Endothelial cell of umbilical vein (primary cell): Measurements from ENCODE around the gene MLYCD. TPM values are rescaled to one million over a fixed set of nuclear protein-coding genes. Genes with fewer than 3 reads are reported as not detected.

Source experiments
- BruUV-seq: library from RNA; stranded (reverse); fragments of 400-500 nt; replicated peaks from 2 replicates; lab custom pipeline; 2021; lab: Mats Ljungman, UMichigan
- CTCF ChIA-PET: fragments of 300-600, 350-600 bp; sonication (Branson Sonifier 250); formaldehyde crosslinking; loops from one replicate; lab custom pipeline; 2021; ENCODE audit warnings: antibody characterized with exemption, inconsistent platforms; lab: Charles Lee
- POLR2A ChIA-PET: fragments of 300-600, 350-600 bp; sonication (Branson Sonifier 250); formaldehyde crosslinking; loops from one replicate; lab custom pipeline; 2021; ENCODE audit warnings: antibody characterized with exemption, inconsistent platforms; lab: Charles Lee
- DNase-seq: peaks from one replicate; pipeline ENCODE4 v3.0.0-alpha.2; 2011; ENCODE audit warnings: low read depth, low spot score
- FAIRE-seq: peaks from 2 replicates; lab custom pipeline; 2011; peaks lifted over from hg19 to GRCh38; lab: Jason Lieb, UNC
- H2AFZ ChIP-seq: 2 replicates; pipeline ENCODE4 v1.6.0; 2012; ENCODE audit warnings: low read depth, low read length, control low read depth, inconsistent platforms
- H3K27ac ChIP-seq: 2 replicates; pipeline ENCODE4 v1.5.1; 2011; ENCODE audit warnings: low read depth, mild to moderate bottlenecking, control low read depth, low read length, moderate library complexity; ENCODE audit not compliant: insufficient read depth
- H3K27me3 ChIP-seq, 2 experiments: 2 replicates each; pipeline versions ENCODE4 v1.6.0 to v1.6.1; 2011; ENCODE audit warnings: low read length in 2 of 2, mixed read lengths in 1 of 2; ENCODE audit not compliant: control insufficient read depth in 2 of 2, insufficient read depth in 2 of 2
- H3K36me3 ChIP-seq, 2 experiments: 2 replicates in 1 of 2; 3 replicates in 1 of 2; pipeline ENCODE4 v1.5.1; 2011; ENCODE audit warnings: low read length in 2 of 2, mild to moderate bottlenecking in 1 of 2, moderate library complexity in 1 of 2; ENCODE audit not compliant: control insufficient read depth in 2 of 2, insufficient read depth in 2 of 2; ENCODE audit errors: extremely low read depth in 1 of 2
- H3K4me1 ChIP-seq: 3 replicates; pipeline ENCODE4 v1.5.1; 2011; ENCODE audit warnings: mild to moderate bottlenecking, low read length; ENCODE audit not compliant: control insufficient read depth, insufficient read depth; ENCODE audit errors: extremely low read depth
- H3K4me2 ChIP-seq: 2 replicates; pipeline ENCODE4 v1.6.1; 2011; ENCODE audit warnings: low read length, control low read depth, mixed read lengths; ENCODE audit not compliant: insufficient read depth
- H3K4me3 ChIP-seq, 3 experiments: fragments of 200-600 bp in 1 of 3; sonication (generic), shearing (Covaris generic) in 1 of 3; replicated peaks in 1 of 3; 2 replicates each; pipeline ENCODE4 v1.5.1; 2011 to 2016; ENCODE audit warnings: control low read depth in 3 of 3, low read length in 3 of 3, mild to moderate bottlenecking in 2 of 3, inconsistent platforms in 1 of 3, low read depth in 1 of 3, moderate library complexity in 1 of 3; ENCODE audit not compliant: insufficient read depth in 1 of 3
- H3K79me2 ChIP-seq: 2 replicates; pipeline ENCODE4 v1.6.0; 2012; ENCODE audit warnings: low read length, inconsistent platforms; ENCODE audit not compliant: control insufficient read depth, insufficient read depth
- H3K9ac ChIP-seq: replicated peaks from 2 replicates; pipeline ENCODE3; 2011; ENCODE audit warnings: low read length, control low read depth; ENCODE audit not compliant: insufficient read depth; ENCODE audit errors: extremely low read depth
- H3K9me1 ChIP-seq: replicated peaks from 3 replicates; pipeline ENCODE4 v1.6.0; 2011; ENCODE audit warnings: mild to moderate bottlenecking, low read length; ENCODE audit not compliant: control insufficient read depth, insufficient read depth; ENCODE audit errors: extremely low read depth
- H3K9me3 ChIP-seq: replicated peaks from 2 replicates; pipeline ENCODE4 v1.5.1; 2012; ENCODE audit warnings: low read length, inconsistent platforms; ENCODE audit not compliant: control insufficient read depth, insufficient read depth
- H4K20me1 ChIP-seq: replicated peaks from 2 replicates; pipeline ENCODE3; 2011; ENCODE audit warnings: mild to moderate bottlenecking, low read length; ENCODE audit not compliant: control insufficient read depth, insufficient read depth; ENCODE audit errors: extremely low read depth
- EZH2 ChIP-seq: IDR thresholded peaks from 2 replicates; pipeline ENCODE4 v1.6.1; 2012; ENCODE audit warnings: borderline replicate concordance, low read depth, mild to moderate bottlenecking, moderate library complexity, low read length, inconsistent platforms; ENCODE audit not compliant: severe bottlenecking
- FOS ChIP-seq: IDR thresholded peaks from 2 replicates; pipeline ENCODE4 v1.6.1; 2011; ENCODE audit warnings: mild to moderate bottlenecking, low read length, moderate library complexity, borderline replicate concordance; ENCODE audit not compliant: insufficient read depth
- GATA2 ChIP-seq: IDR thresholded peaks from 2 replicates; pipeline ENCODE4 v1.7.0; 2011; ENCODE audit warnings: low read depth, mild to moderate bottlenecking, moderate library complexity, mixed read lengths, low read length; ENCODE audit not compliant: insufficient read length, insufficient read depth
- JUN ChIP-seq: IDR thresholded peaks from 2 replicates; pipeline ENCODE4 v1.6.1; 2011; ENCODE audit warnings: borderline replicate concordance, low read depth; ENCODE audit not compliant: insufficient read length, insufficient read depth
- MYC ChIP-seq: IDR thresholded peaks from one replicate; pipeline ENCODE4 v1.6.1; 2011; ENCODE audit warnings: mild to moderate bottlenecking, low read depth, low read length
- POLR2A ChIP-seq: IDR thresholded peaks from 2 replicates; pipeline ENCODE4 v1.6.1; 2012; ENCODE audit warnings: low read depth, mild to moderate bottlenecking, control low read depth, low read length
- POLR2AphosphoS5 ChIP-seq: IDR thresholded peaks from 2 replicates; pipeline ENCODE4 v1.6.1; 2012; ENCODE audit warnings: low read depth, mild to moderate bottlenecking, control low read depth, low read length, moderate library complexity; ENCODE audit not compliant: insufficient read depth
- dilution Hi-C: fragments of 300-500 bp; cut with MboI; formaldehyde crosslinking; loops from one replicate; pipeline ENCODE4 v1.15.0; 2019; ENCODE audit warnings: low sequenced_read_pairs; ENCODE audit not compliant: extremely low pct_ligation_motif_present
- intact Hi-C: fragments of 100-400 bp; cut with micrococcal nuclease; formaldehyde crosslinking; loops from one replicate; pipeline ENCODE4 v1.10.0; 2022
- polyA plus RNA-seq, 4 experiments: library from polyadenylated mRNA; depleted of rRNA in 3 of 4; stranded (reverse) in 3 of 4; unstranded in 1 of 4; fragments of >200 nt; gene quantifications; 2 replicates each; pipeline versions ENCODE4 v1.2.1 to v1.2.3, GENCODE V29; 2011 to 2012; ENCODE audit warnings: missing spikeins in 1 of 4
- total RNA-seq: library from RNA; stranded (reverse); gene quantifications from 2 replicates; pipeline ENCODE4 v1.2.3, GENCODE V29; 2021
- TF ChIP-seq, protein P1 (sequence below): IDR thresholded peaks from 2 replicates; pipeline ENCODE4 v1.6.1; 2011; ENCODE audit not compliant: insufficient read depth, insufficient read length
- TF ChIP-seq, protein P2 (sequence below), 2 donors: IDR thresholded peaks; 1 replicate in 1 of 2; 2 replicates in 1 of 2; pipeline ENCODE4 v1.5.1; 2011; ENCODE audit warnings: low read length in 2 of 2, mild to moderate bottlenecking in 2 of 2, moderate library complexity in 2 of 2, control low read depth in 1 of 2, inconsistent platforms in 1 of 2, low read depth in 1 of 2; ENCODE audit not compliant: insufficient read depth in 1 of 2; ENCODE audit errors: extremely low read depth in 1 of 2

MLYCD gene
- total and polyA plus RNA-seq, 2 donors (not counting 3 experiments of a cell fraction or from before 2014, with no cell fraction given): 2.0 to 3.4 TPM

DNA sequence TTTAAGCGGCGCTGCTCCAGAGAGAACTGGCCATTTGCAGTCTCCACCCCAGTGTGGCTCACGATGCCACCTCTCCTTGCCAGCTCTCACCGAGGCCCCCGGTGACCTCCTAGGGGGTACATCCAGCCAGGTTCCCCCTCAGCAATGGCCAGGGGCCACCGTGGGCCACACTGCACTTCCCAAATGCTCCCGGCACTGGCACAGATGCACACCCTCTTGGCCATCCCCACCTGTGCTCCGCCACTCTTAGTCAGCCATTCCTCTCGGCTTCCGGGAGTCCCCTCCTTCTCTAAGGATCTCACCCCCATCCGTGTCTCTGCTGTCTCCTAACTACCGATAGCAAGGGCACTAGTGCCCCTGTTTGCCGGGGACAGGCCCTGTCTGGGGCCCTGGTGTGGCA is 25.8 kb downstream of the MLYCD start:
- H3K27ac ChIP-seq: no peak overlapping the region
- no peaks in the 10 kb centered on the region for H3K36me3 ChIP-seq
- POLR2A ChIA-PET: no interaction called here
- H2AFZ ChIP-seq: no peak overlapping the region
- CTCF ChIA-PET: interaction anchor here (3.1 kb wide), 1 partner anchor 13 kb away, joined by 14 read pairs; no protein-coding TSS in a partner anchor
- H3K4me3 ChIP-seq: no peak overlapping the region
- no peak for FAIRE-seq
- no peaks in the 10 kb centered on the region for H3K9me1 ChIP-seq
- BruUV-seq: no TSS peak
- no peaks in the 10 kb centered on the region for H3K27me3 ChIP-seq
- H4K20me1 ChIP-seq: no peaks in the 10 kb centered on the region
- dilution Hi-C loops: no loop called here
- H3K4me2 ChIP-seq: no peak overlapping the region
- H3K4me1 ChIP-seq: peaks cover 3% of the 10 kb centered on the region
- no peaks in the 10 kb centered on the region for H3K79me2 ChIP-seq
- no peak for TF ChIP-seq POLR2A
- no peak for TF ChIP-seq FOS
- no peak for TF ChIP-seq EZH2
- TF ChIP-seq POLR2AphosphoS5: no peak
- TF ChIP-seq, protein P1, sequence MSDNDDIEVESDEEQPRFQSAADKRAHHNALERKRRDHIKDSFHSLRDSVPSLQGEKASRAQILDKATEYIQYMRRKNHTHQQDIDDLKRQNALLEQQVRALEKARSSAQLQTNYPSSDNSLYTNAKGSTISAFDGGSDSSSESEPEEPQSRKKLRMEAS: no peak
- TF ChIP-seq JUN: no peak
- no peak for TF ChIP-seq GATA2
- TF ChIP-seq, protein P2, sequence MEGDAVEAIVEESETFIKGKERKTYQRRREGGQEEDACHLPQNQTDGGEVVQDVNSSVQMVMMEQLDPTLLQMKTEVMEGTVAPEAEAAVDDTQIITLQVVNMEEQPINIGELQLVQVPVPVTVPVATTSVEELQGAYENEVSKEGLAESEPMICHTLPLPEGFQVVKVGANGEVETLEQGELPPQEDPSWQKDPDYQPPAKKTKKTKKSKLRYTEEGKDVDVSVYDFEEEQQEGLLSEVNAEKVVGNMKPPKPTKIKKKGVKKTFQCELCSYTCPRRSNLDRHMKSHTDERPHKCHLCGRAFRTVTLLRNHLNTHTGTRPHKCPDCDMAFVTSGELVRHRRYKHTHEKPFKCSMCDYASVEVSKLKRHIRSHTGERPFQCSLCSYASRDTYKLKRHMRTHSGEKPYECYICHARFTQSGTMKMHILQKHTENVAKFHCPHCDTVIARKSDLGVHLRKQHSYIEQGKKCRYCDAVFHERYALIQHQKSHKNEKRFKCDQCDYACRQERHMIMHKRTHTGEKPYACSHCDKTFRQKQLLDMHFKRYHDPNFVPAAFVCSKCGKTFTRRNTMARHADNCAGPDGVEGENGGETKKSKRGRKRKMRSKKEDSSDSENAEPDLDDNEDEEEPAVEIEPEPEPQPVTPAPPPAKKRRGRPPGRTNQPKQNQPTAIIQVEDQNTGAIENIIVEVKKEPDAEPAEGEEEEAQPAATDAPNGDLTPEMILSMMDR (IDR thresholded peaks at IDR 0.05; ENCODE audit: extremely low read depth in 1 of 2, insufficient read depth in 1 of 2, low read depth in 1 of 2, low read length in 2 of 2): no peak
- no peak for TF ChIP-seq MYC
- no peak overlapping the region for H3K9ac ChIP-seq
- DNase-seq: no peak
- intact Hi-C loops: no loop called here
- H3K9me3 ChIP-seq: no peaks in the 10 kb centered on the region
